ENCODE results near the gene PTTG2.

Gene PTTG2

DNA sequence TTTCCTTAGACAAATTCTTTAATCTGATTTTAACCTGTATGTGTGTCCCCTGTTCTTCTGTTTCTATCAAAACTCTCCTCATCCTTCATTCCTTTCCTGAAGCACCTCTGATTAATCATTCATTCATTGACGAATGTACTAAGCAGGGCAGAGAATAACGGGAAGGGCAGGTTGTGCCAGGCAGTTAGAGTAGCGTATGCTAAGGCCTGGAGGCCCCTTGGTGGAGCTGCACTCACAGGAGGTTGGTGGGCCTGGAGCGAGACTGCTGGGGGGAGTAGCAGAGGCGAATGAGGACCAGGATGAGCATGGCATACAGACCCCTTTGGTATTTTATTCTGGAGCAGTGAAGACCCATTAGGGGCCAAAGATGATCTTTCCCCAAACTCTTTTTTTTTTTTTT is 22.5 kb downstream of the PTTG2 start:
- H3K9me3 Mint-ChIP-seq = no peaks in the 10 kb centered on the region
- H3K27ac Mint-ChIP-seq = no peak overlapping the region
- H3K4me1 Mint-ChIP-seq = peaks cover 31% of the 10 kb centered on the region
- H3K36me3 Mint-ChIP-seq (ENCODE audit: low read depth) = no peaks in the 10 kb centered on the region
- no peak for DNase-seq
- no peaks in the 10 kb centered on the region for H3K27me3 Mint-ChIP-seq (ENCODE audit: low read depth, poor library complexity)
- TF ChIP-seq, protein P1, sequence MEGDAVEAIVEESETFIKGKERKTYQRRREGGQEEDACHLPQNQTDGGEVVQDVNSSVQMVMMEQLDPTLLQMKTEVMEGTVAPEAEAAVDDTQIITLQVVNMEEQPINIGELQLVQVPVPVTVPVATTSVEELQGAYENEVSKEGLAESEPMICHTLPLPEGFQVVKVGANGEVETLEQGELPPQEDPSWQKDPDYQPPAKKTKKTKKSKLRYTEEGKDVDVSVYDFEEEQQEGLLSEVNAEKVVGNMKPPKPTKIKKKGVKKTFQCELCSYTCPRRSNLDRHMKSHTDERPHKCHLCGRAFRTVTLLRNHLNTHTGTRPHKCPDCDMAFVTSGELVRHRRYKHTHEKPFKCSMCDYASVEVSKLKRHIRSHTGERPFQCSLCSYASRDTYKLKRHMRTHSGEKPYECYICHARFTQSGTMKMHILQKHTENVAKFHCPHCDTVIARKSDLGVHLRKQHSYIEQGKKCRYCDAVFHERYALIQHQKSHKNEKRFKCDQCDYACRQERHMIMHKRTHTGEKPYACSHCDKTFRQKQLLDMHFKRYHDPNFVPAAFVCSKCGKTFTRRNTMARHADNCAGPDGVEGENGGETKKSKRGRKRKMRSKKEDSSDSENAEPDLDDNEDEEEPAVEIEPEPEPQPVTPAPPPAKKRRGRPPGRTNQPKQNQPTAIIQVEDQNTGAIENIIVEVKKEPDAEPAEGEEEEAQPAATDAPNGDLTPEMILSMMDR (IDR thresholded peaks at IDR 0.05) = no peak
- H3K4me3 Mint-ChIP-seq = no peak overlapping the region

DNA sequence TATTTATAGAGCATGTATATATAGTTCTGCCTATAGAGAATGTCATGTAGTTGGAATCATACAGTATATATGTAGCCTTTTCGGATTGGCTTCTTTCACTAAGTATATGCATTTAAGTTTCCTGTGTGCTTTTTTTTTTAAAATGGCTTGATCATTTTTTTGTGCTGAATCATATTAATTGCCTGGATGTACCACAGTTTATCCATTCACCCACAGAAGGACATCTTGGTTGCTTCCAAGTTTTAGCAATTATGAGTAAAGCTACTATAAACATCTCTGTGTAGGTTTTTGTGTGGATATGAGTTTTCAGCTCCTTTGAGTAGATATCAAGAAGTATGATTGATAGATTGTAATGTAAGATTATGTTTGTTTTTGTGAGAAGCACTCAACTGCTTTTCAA is 23.8 kb downstream of the PTTG2 start:
- TF ChIP-seq, protein P1 (IDR thresholded peaks at IDR 0.05) = no peak
- Mint-ChIP-seq H3K36me3 (ENCODE audit: low read depth) (no peaks in the 10 kb centered on the region), H3K27me3 (ENCODE audit: low read depth, poor library complexity) (no peaks in the 10 kb centered on the region), H3K4me3 (no peak overlapping the region), H3K4me1 (peaks cover 32% of the 10 kb centered on the region), H3K27ac (no peak overlapping the region), H3K9me3 (no peaks in the 10 kb centered on the region)
- no peak for DNase-seq

- H3K4me3 Mint-ChIP-seq = no peak overlapping the region
- H3K27me3 Mint-ChIP-seq (ENCODE audit: low read depth, poor library complexity) = no peaks in the 10 kb centered on the region
- no peak overlapping the region for H3K27ac Mint-ChIP-seq
- H3K9me3 Mint-ChIP-seq = no peaks in the 10 kb centered on the region
- no peaks in the 10 kb centered on the region for H3K36me3 Mint-ChIP-seq (ENCODE audit: low read depth)
- TF ChIP-seq, protein P1 (IDR thresholded peaks at IDR 0.05) = no peak
- peaks cover 46% of the 10 kb centered on the region for H3K4me1 Mint-ChIP-seq
- no peak for DNase-seq
Observed at GRCh38 chr4:37985730-37986275, 25.6 kb downstream of the PTTG2 start.

DNA sequence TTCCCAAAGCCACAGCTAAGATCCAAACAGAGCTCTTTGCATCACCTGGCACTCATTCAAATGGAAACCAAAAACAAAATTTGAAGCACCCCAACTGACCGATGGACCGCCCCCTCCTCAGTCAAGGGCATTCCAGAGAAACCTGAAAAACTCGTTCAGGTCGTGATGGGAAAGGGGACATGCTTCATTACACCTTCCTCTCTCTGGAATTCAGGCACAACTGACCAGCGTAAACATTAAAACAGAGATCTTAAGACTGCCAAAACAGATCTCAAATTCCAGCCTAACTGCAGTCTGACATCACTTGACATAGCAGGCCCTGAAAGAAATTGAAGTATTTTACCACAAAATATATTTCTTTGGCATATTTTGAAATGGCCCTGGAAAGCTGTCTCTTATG is 28.5 kb downstream of the PTTG2 start:
- H3K36me3 Mint-ChIP-seq (ENCODE audit: low read depth) = peaks cover 9% of the 10 kb centered on the region
- no peaks in the 10 kb centered on the region for H3K27me3 Mint-ChIP-seq (ENCODE audit: low read depth, poor library complexity)
- peaks cover 44% of the 10 kb centered on the region for H3K4me1 Mint-ChIP-seq
- H3K9me3 Mint-ChIP-seq = peaks cover 5% of the 10 kb centered on the region
- peak overlapping the region; percentile 64 for H3K27ac Mint-ChIP-seq
- DNase-seq = no peak
- no peak overlapping the region for H3K4me3 Mint-ChIP-seq
- TF ChIP-seq, protein P1 (IDR thresholded peaks at IDR 0.05) = no peak

DNA sequence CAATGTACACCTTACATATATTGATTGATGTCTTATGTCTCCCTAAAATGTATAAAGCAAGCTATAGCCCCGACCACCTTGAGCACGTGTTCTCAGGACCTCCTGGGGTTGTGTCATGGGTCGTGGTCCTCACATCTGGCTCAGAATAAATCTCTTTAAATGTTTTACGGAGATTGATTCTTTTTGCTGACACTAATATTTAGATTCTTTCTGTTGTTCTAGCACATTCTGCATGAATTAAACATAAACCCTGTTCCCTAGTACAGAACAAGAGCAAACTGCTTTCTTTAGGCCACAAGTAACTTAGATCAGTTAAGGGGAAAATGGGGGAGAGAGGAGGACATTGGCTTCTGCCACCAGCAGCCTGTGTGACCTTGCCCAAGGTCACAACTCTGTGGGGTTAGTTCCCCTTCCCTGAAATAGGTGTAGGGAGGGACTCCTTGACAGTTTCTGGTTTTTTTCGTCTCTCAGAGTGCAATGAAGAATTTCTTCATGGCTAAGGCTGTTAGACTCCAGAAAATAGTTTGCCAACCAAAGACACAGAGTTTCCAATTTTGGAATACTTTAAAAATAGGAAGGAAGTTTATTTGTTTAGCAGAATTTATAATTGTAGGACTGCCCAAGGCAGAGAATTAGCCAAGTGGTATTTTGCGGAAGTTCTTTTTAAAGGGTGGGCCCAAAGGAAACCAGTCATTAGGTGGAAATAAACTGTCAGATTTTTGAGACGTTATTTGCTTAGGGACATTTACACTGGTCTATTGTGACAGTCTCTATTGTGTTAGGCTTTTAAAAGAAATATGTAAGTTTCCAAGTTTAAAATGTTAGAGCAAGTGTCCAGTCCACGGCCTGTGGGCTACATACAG is 29.4 kb downstream of the PTTG2 start:
- no peaks in the 10 kb centered on the region for H3K27me3 Mint-ChIP-seq (ENCODE audit: low read depth, poor library complexity)
- H3K9me3 Mint-ChIP-seq = peaks cover 5% of the 10 kb centered on the region
- H3K36me3 Mint-ChIP-seq (ENCODE audit: low read depth) = peaks cover 9% of the 10 kb centered on the region
- DNase-seq = no peak
- H3K27ac Mint-ChIP-seq = peak overlapping the region; percentile 20
- H3K4me3 Mint-ChIP-seq = no peak overlapping the region
- H3K4me1 Mint-ChIP-seq = peaks cover 50% of the 10 kb centered on the region
- TF ChIP-seq, protein P1 (IDR thresholded peaks at IDR 0.05) = no peak

Measured in nephron progenitor cell (in vitro differentiated cells).